A549 (cell line): ENCODE data around the gene MBD2. TPM values are rescaled to one million over a fixed set of nuclear protein-coding genes. Genes with fewer than 3 reads are reported as not detected.
"Not testable (repeated sequence)": the region's sequence is repeated elsewhere in the genome, so short reads cannot be mapped to it uniquely, and the experiment has no call there.

ENCODE experiments used
- ATAC-seq, 2 experiments: fragments of 200-7000 bp in 1 of 2; fragments of >200 bp in 1 of 2; cut with Nextera tagmentation in 1 of 2; cut with Tn5 transposase in 1 of 2; 3 replicates each; pipeline versions ENCODE4 v1.8.0 to v1.9.1; 2018 to 2020; ENCODE audit warnings: mild to moderate bottlenecking in 1 of 2, moderate library complexity in 1 of 2
- CTCF ChIA-PET: fragments of 300-600 bp; sonication (Branson Sonifier 250); formaldehyde crosslinking; extraction: SDS; loops from one replicate; lab custom pipeline; 2021; ENCODE audit warnings: antibody characterized with exemption, inconsistent platforms; lab: Yijun Ruan, JAX
- POLR2A ChIA-PET: fragments of 350-600 bp; formaldehyde crosslinking; extraction: SDS; loops from one replicate; lab custom pipeline; 2021; ENCODE audit warnings: antibody characterized with exemption, inconsistent platforms; lab: Yijun Ruan, JAX
- DNase-seq, 2 experiments: peaks; one replicate each; pipeline versions ENCODE4 v3.0.0 to v3.0.0-alpha.2; 2011 to 2016; ENCODE audit warnings: low read depth in 1 of 2, low spot score in 1 of 2
- FAIRE-seq: peaks from 2 replicates; lab custom pipeline; 2011; peaks lifted over from hg19 to GRCh38; lab: Jason Lieb, UNC
- H3K27ac ChIP-seq, 2 experiments: fragments of >200 bp; sonication (Bioruptor Twin); formaldehyde crosslinking; 3 replicates each; pipeline ENCODE4 v1.5.1; 2016 to 2017
- H3K4me1 ChIP-seq: fragments of >200 bp; sonication (Bioruptor Twin); formaldehyde crosslinking; 3 replicates; pipeline ENCODE4 v1.6.1; 2016
- H3K4me2 ChIP-seq: fragments of >200 bp; sonication (Bioruptor Twin); formaldehyde crosslinking; 3 replicates; pipeline ENCODE4 v1.6.1; 2016
- H3K4me3 ChIP-seq: fragments of >200 bp; sonication (Bioruptor Twin); formaldehyde crosslinking; 3 replicates; pipeline ENCODE4 v1.5.1; 2016
- H3K9me3 ChIP-seq: fragments of >200 bp; sonication (Bioruptor Twin); formaldehyde crosslinking; 3 replicates; pipeline ENCODE4 v1.6.1; 2016
- BHLHE40 ChIP-seq: IDR thresholded peaks from 2 replicates; pipeline ENCODE4 v1.6.1; 2012; ENCODE audit warnings: low read depth, low read length, inconsistent platforms
- CHD2 ChIP-seq: fragments of 150-350 bp; IDR thresholded peaks from 2 replicates; pipeline ENCODE4 v1.6.1; 2014; ENCODE audit warnings: low read length; ENCODE audit not compliant: partially characterized antibody
- CHD4 ChIP-seq: fragments of 200-600 bp; sonication (generic); IDR thresholded peaks from 2 replicates; pipeline ENCODE4 v1.6.1; 2016; ENCODE audit warnings: antibody characterized with exemption, mild to moderate bottlenecking, borderline replicate concordance
- E2F6 ChIP-seq: IDR thresholded peaks from 2 replicates; pipeline ENCODE4 v1.6.1; 2012; ENCODE audit warnings: low read depth, borderline replicate concordance
- EHF ChIP-seq: fragments of 250-450 bp; sonication (Bioruptor Pico); IDR thresholded peaks from 2 replicates; pipeline ENCODE4 v1.5.0; 2020; ENCODE audit warnings: mild to moderate bottlenecking
- EHMT2 ChIP-seq: fragments of 200-600 bp; sonication (generic); IDR thresholded peaks from 2 replicates; pipeline ENCODE4 v1.6.1; 2016; ENCODE audit warnings: antibody characterized with exemption, low read depth, mild to moderate bottlenecking, moderate library complexity
- EP300 ChIP-seq, 2 experiments: fragments of >200 bp; sonication (Bioruptor Twin); formaldehyde crosslinking; IDR thresholded peaks; 2 replicates in 1 of 2; 3 replicates in 1 of 2; pipeline ENCODE4 v1.6.1; 2016 to 2017
- ESRRA ChIP-seq: fragments of 150-350 bp; IDR thresholded peaks from 2 replicates; pipeline ENCODE4 v1.6.1; 2014; ENCODE audit warnings: mild to moderate bottlenecking, low read length, borderline replicate concordance
- FOSB ChIP-seq: fragments of 250-450 bp; sonication (Bioruptor Pico); IDR thresholded peaks from 2 replicates; pipeline ENCODE4 v1.5.0; 2020; ENCODE audit warnings: mild to moderate bottlenecking, moderate library complexity
- FOXS1 ChIP-seq: fragments of 250-450 bp; sonication (Bioruptor Pico); IDR thresholded peaks from 2 replicates; pipeline ENCODE4 v1.5.0; 2020; ENCODE audit warnings: mild to moderate bottlenecking, moderate library complexity
- HDAC2 ChIP-seq: fragments of 200-600 bp; sonication (generic); IDR thresholded peaks from 2 replicates; pipeline ENCODE4 v1.6.1; 2016
- HES2 ChIP-seq: fragments of >200 bp; sonication (Bioruptor Twin); formaldehyde crosslinking; IDR thresholded peaks from 2 replicates; pipeline ENCODE4 v1.6.1; 2016
- HOXB13 ChIP-seq: fragments of 250-450 bp; sonication (Bioruptor Pico); IDR thresholded peaks from 2 replicates; pipeline ENCODE4 v1.5.0; 2020; ENCODE audit warnings: low read depth, mild to moderate bottlenecking, moderate library complexity
- KDM5A ChIP-seq: fragments of 200-600 bp; sonication (generic); IDR thresholded peaks from 2 replicates; pipeline ENCODE4 v1.6.1; 2016; ENCODE audit warnings: antibody characterized with exemption, mild to moderate bottlenecking
- MAZ ChIP-seq: fragments of 150-350 bp; IDR thresholded peaks from 2 replicates; pipeline ENCODE4 v1.6.1; 2014; ENCODE audit warnings: antibody characterized with exemption, low read depth, low read length, borderline replicate concordance
- NPAS2 ChIP-seq: fragments of 250-450 bp; sonication (Bioruptor Pico); IDR thresholded peaks from 2 replicates; pipeline ENCODE4 v1.8.0; 2022; ENCODE audit warnings: mild to moderate bottlenecking, moderate library complexity, borderline replicate concordance
- PBX3 ChIP-seq: IDR thresholded peaks from 2 replicates; pipeline ENCODE4 v1.6.1; 2012
- PHF8 ChIP-seq: fragments of 200-600 bp; sonication (generic); IDR thresholded peaks from 2 replicates; pipeline ENCODE4 v1.6.1; 2016; ENCODE audit warnings: low read depth, mild to moderate bottlenecking, antibody characterized with exemption, moderate library complexity, borderline replicate concordance
- POLR2AphosphoS2 ChIP-seq: conservative IDR thresholded peaks from 2 replicates; pipeline ENCODE4 v1.6.1; 2012; ENCODE audit warnings: low read length, improper control_type of control experiment, inconsistent platforms
- RAD21 ChIP-seq, 2 experiments: fragments of >200 bp in 1 of 2; sonication (Bioruptor Twin) in 1 of 2; formaldehyde crosslinking in 1 of 2; IDR thresholded peaks in 1 of 2; conservative IDR thresholded peaks in 1 of 2; 2 replicates in 1 of 2; 3 replicates in 1 of 2; pipeline ENCODE4 v1.6.1; 2012 to 2018; ENCODE audit warnings: inconsistent platforms in 1 of 2
- RCOR1 ChIP-seq: fragments of 150-350 bp; IDR thresholded peaks from 2 replicates; pipeline ENCODE4 v1.6.1; 2014; ENCODE audit warnings: antibody characterized with exemption, low read length, low read depth
- RNF2 ChIP-seq: fragments of 200-600 bp; sonication (generic); IDR thresholded peaks from 2 replicates; pipeline ENCODE4 v1.6.1; 2016; ENCODE audit warnings: low read depth, mild to moderate bottlenecking, antibody characterized with exemption, moderate library complexity, borderline replicate concordance
- TFCP2L1 ChIP-seq: fragments of 250-450 bp; sonication (Bioruptor Pico); IDR thresholded peaks from 2 replicates; pipeline ENCODE4 v1.5.0; 2021; ENCODE audit warnings: mild to moderate bottlenecking
- TP53 ChIP-seq: fragments of 250-450 bp; sonication (Bioruptor Pico); IDR thresholded peaks from 2 replicates; pipeline ENCODE4 v1.5.0; 2021; ENCODE audit warnings: mild to moderate bottlenecking, moderate library complexity
- ZC3H11A ChIP-seq: fragments of 450-650 bp; IDR thresholded peaks from 2 replicates; pipeline ENCODE4 v1.6.1; 2014; ENCODE audit warnings: antibody characterized with exemption, mild to moderate bottlenecking
- ZNF302 ChIP-seq: fragments of 250-450 bp; sonication (Bioruptor Pico); IDR thresholded peaks from 2 replicates; pipeline ENCODE4 v1.9.0; 2021; ENCODE audit warnings: inconsistent platforms, mild to moderate bottlenecking, moderate library complexity
- ZSCAN20 ChIP-seq: fragments of 250-450 bp; sonication (Bioruptor Pico); IDR thresholded peaks from 2 replicates; pipeline ENCODE4 v1.8.0; 2022; ENCODE audit warnings: mild to moderate bottlenecking, moderate library complexity
- WGBS: methylation state at CpG from one replicate; pipeline ENCODE4 v1.1.6; 2017; ENCODE audit errors: missing lambda C conversion rate; 5-methylcytosine and 5-hydroxymethylcytosine counted together
- polyA plus RNA-seq, 4 experiments: library from polyadenylated mRNA; depleted of rRNA in 3 of 4; stranded (reverse); fragments of >200 nt; fragmentation: RNase III in 1 of 4; extraction: RNeasy Plus Mini Kit Qiagen cat#74134 plus additional on column Dnase treatment in 1 of 4; gene quantifications; 2 replicates in 3 of 4; 3 replicates in 1 of 4; pipeline ENCODE4 v1.2.3, GENCODE V29; 2011 to 2017
- TF ChIP-seq, protein P1 (sequence below): fragments of 150-350 bp; IDR thresholded peaks from 2 replicates; pipeline ENCODE4 v1.6.1; 2014; ENCODE audit warnings: low read depth, mild to moderate bottlenecking, low read length
- TF ChIP-seq, protein P2 (sequence below): fragments of 250-450 bp; sonication (Bioruptor Pico); IDR thresholded peaks from 2 replicates; pipeline ENCODE4 v1.5.0; 2020; ENCODE audit warnings: low read depth, mild to moderate bottlenecking, moderate library complexity

Gene MBD2
- polyA plus RNA-seq, 2 of the 4 experiments (the other 2 are of a cell fraction) = 43.4 to 48.2 TPM

- no peak overlapping the region for H3K4me3 ChIP-seq
- no peak overlapping the region for H3K27ac ChIP-seq
- 64% methylated on average over 2 of the region's 2 CpGs for WGBS
- peak overlapping the region; percentile 7; the same call in 1 of the 3 replicates for H3K4me2 ChIP-seq
- TF ChIP-seq CHD2 (no peak), ZSCAN20 (CRISPR knock-in tag) (no peak), ZNF302 (no peak), HES2 (no peak), RCOR1 (no peak), PBX3 (no peak), BHLHE40 (no peak), TFCP2L1 (no peak), ESRRA (no peak), NPAS2 (CRISPR knock-in tag) (no peak), EHF (CRISPR knock-in tag) (no peak), FOXS1 (no peak), POLR2AphosphoS2 (no peak)
- TF ChIP-seq, protein P1, sequence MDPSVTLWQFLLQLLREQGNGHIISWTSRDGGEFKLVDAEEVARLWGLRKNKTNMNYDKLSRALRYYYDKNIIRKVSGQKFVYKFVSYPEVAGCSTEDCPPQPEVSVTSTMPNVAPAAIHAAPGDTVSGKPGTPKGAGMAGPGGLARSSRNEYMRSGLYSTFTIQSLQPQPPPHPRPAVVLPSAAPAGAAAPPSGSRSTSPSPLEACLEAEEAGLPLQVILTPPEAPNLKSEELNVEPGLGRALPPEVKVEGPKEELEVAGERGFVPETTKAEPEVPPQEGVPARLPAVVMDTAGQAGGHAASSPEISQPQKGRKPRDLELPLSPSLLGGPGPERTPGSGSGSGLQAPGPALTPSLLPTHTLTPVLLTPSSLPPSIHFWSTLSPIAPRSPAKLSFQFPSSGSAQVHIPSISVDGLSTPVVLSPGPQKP = no peak
- POLR2A ChIA-PET = no interaction called here
- FAIRE-seq (no peak), DNase-seq (no peak), ATAC-seq (no peak)
- no peaks in the 10 kb centered on the region for H3K9me3 ChIP-seq
- CTCF ChIA-PET = no interaction called here
- H3K4me1 ChIP-seq = peaks cover 26% of the 10 kb centered on the region; the same call in 2 of the 3 replicates
Observed at GRCh38 chr18:54220406-54220805, 4.1 kb downstream of the MBD2 start.

- WGBS = 94% methylated on average over 6 of the region's 6 CpGs
- H3K4me3 ChIP-seq, FAIRE-seq, H3K27ac ChIP-seq, CTCF ChIA-PET, H3K4me2 ChIP-seq, POLR2A ChIA-PET, H3K9me3 ChIP-seq, ATAC-seq, DNase-seq: not testable (repeated sequence)
- peaks cover 26% of the 10 kb centered on the region; the same call in 2 of the 3 replicates for H3K4me1 ChIP-seq
Observed at GRCh38 chr18:54218803-54219202, 5.7 kb downstream of the MBD2 start.

DNA sequence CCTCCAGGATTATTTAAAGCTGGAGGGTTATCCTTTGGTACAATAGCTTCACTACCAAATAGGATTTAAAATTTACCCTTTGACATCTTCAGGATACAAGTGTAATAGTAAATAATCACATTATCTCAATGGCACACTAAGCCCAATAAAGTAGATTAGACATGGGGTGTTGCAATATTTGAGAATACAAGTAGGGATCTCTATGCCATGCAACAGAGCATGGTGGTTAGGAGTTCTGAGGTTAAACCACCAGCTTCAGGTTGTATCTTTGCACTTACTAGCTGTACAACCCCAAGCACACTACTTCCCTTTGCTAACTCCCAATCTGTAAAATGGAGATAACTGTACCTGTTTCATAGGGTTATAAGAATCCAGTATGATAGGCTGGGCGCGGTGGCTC is 6.2 kb downstream of the MBD2 start:
- ATAC-seq (no peak), FAIRE-seq (no peak)
- POLR2A ChIA-PET = no interaction called here

More for the DNA sequence above, 6.2 kb downstream of the MBD2 start:
- WGBS = 100% methylated on average over 2 of the region's 2 CpGs
- Histone ChIP-seq H3K4me3 (no peak overlapping the region), H3K4me1 (peaks cover 25% of the 10 kb centered on the region; the same call in 2 of the 3 replicates), H3K27ac (no peak overlapping the region)
- no peak for TF ChIP-seq PHF8
- TF ChIP-seq RAD21 (conservative IDR thresholded peaks at IDR 0.05 in 1 of 2, IDR thresholded peaks at IDR 0.05 in 1 of 2) = no peak
- TF ChIP-seq EHMT2 = no peak
- no peak for TF ChIP-seq ZC3H11A
- TF ChIP-seq KDM5A = no peak
- TF ChIP-seq TP53 (CRISPR knock-in tag) = no peak
- no peak for TF ChIP-seq EP300 (IDR thresholded peaks at IDR 0.05)
- TF ChIP-seq FOSB (CRISPR knock-in tag) = no peak
- no peak for TF ChIP-seq HOXB13
- no peak for TF ChIP-seq E2F6
- no peak for TF ChIP-seq HDAC2
- TF ChIP-seq CHD4 = no peak
- no peak for TF ChIP-seq MAZ
- TF ChIP-seq, protein P2, sequence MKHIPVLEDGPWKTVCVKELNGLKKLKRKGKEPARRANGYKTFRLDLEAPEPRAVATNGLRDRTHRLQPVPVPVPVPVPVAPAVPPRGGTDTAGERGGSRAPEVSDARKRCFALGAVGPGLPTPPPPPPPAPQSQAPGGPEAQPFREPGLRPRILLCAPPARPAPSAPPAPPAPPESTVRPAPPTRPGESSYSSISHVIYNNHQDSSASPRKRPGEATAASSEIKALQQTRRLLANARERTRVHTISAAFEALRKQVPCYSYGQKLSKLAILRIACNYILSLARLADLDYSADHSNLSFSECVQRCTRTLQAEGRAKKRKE (CRISPR knock-in tag) = no peak
- no peak for TF ChIP-seq RNF2
- TF ChIP-seq, protein P1 = no peak
- no peak for TF ChIP-seq ZNF302
- TF ChIP-seq, all 56 proteins: peak for 0
- Histone ChIP-seq H3K4me2 (no peak overlapping the region), H3K9me3 (no peaks in the 10 kb centered on the region)
- DNase-seq = no peak
- CTCF ChIA-PET = interaction anchor here (0.9 kb wide), 1 partner anchor 52 kb away, joined by 4 read pairs; no protein-coding TSS in a partner anchor
